K562 (cell line): ENCODE measurements around the gene TMPRSS9. TPM values are rescaled to one million over a fixed set of nuclear protein-coding genes. Genes with fewer than 3 reads are reported as not detected.
A peak's percentile ranks its signal among the peaks of the same experiment; 100 is the strongest.

Experiments used
- BRCA1 ChIP-seq, 2 experiments: fragments of 450-650 bp in 1 of 2; sonication (generic) in 1 of 2; formaldehyde crosslinking in 1 of 2; IDR thresholded peaks; 2 replicates each; pipeline versions ENCODE4 v1.5.0 to v1.6.1; 2017 to 2020; ENCODE audit warnings: mild to moderate bottlenecking in 1 of 2, missing genetic modification reagents in 1 of 2
- CREB3L1 ChIP-seq: fragments of 450-650 bp; IDR thresholded peaks from 2 replicates; pipeline ENCODE4 v1.6.1; 2014; ENCODE audit warnings: low read depth, mild to moderate bottlenecking, moderate library complexity, borderline replicate concordance
- CTCF ChIP-seq, 3 experiments: IDR thresholded peaks in 2 of 3; conservative IDR thresholded peaks in 1 of 3; 2 replicates each; pipeline ENCODE4 v1.5.1; 2011 to 2012; ENCODE audit warnings: low read length in 3 of 3, mild to moderate bottlenecking in 3 of 3, control low read depth in 2 of 3, improper control_type of control experiment in 1 of 3, inconsistent platforms in 1 of 3, low read depth in 1 of 3, mixed read lengths in 1 of 3, moderate library complexity in 1 of 3; ENCODE audit not compliant: insufficient read depth in 2 of 3
- ELF1 ChIP-seq: fragments of 200-800 bp; sonication (Bioruptor generic); IDR thresholded peaks from 2 replicates; pipeline ENCODE4 v1.6.1; 2016; ENCODE audit warnings: missing genetic modification characterization, missing compliant biosample characterization
- ETS1 ChIP-seq: conservative IDR thresholded peaks from 2 replicates; pipeline ENCODE4 v1.6.1; 2011; ENCODE audit warnings: low read depth, mild to moderate bottlenecking, low read length; ENCODE audit not compliant: control insufficient read depth
- NFIC ChIP-seq: fragments of 450-650 bp; IDR thresholded peaks from 2 replicates; pipeline ENCODE4 v1.6.1; 2017; ENCODE audit warnings: mild to moderate bottlenecking, inconsistent platforms
- PBX2 ChIP-seq, 2 experiments: IDR thresholded peaks in 1 of 2; conservative IDR thresholded peaks in 1 of 2; 2 replicates each; pipeline ENCODE4 v1.6.1; 2016; ENCODE audit warnings: low read depth in 2 of 2, mild to moderate bottlenecking in 1 of 2, missing compliant biosample characterization in 1 of 2, missing genetic modification characterization in 1 of 2, moderate library complexity in 1 of 2
- POLR2A ChIP-seq: fragments of 450-650 bp; conservative IDR thresholded peaks from 2 replicates; pipeline ENCODE4 v1.6.1; 2016
- POLR2H ChIP-seq: IDR thresholded peaks from 2 replicates; pipeline ENCODE4 v1.6.1; 2016; ENCODE audit warnings: missing genetic modification characterization, low read depth, mild to moderate bottlenecking, control low read depth, missing compliant biosample characterization, moderate library complexity
- POU5F1 ChIP-seq: fragments of 150-350 bp; IDR thresholded peaks from 2 replicates; pipeline ENCODE4 v1.6.1; 2014; ENCODE audit warnings: borderline replicate concordance, low read length, low read depth, mild to moderate bottlenecking; ENCODE audit not compliant: partially characterized antibody
- RAD21 ChIP-seq, 2 experiments: fragments of 250-450 bp in 1 of 2; fragments of 450-650 bp in 1 of 2; sonication (Bioruptor Pico) in 1 of 2; formaldehyde crosslinking in 1 of 2; IDR thresholded peaks in 1 of 2; conservative IDR thresholded peaks in 1 of 2; 2 replicates each; pipeline versions ENCODE4 v1.4.0 to v1.8.0; 2020 to 2022; ENCODE audit warnings: mild to moderate bottlenecking in 2 of 2, moderate library complexity in 1 of 2
- SNRNP70 ChIP-seq: fragments of 200-400 bp; formaldehyde crosslinking; optimal IDR thresholded peaks from 2 replicates; pipeline ENCODE3; 2017; ENCODE audit warnings: low read depth, low read length
- TFAP4 ChIP-seq: sonication (generic); formaldehyde crosslinking; IDR thresholded peaks from 2 replicates; pipeline ENCODE4 v1.8.0; 2022; ENCODE audit warnings: missing genetic modification reagents, mild to moderate bottlenecking, moderate library complexity, borderline replicate concordance
- ZNF134 ChIP-seq: fragments of 250-450 bp; sonication (Bioruptor Pico); conservative IDR thresholded peaks from 2 replicates; pipeline ENCODE4 v1.4.0; 2020
- ZNF780A ChIP-seq: fragments of 250-450 bp; sonication (Bioruptor Pico); IDR thresholded peaks from 2 replicates; pipeline ENCODE4 v1.5.0; 2021; ENCODE audit warnings: mild to moderate bottlenecking
- polyA plus RNA-seq, 8 experiments: library from polyadenylated mRNA; depleted of rRNA in 4 of 8; stranded (reverse) in 5 of 8; unstranded in 3 of 8; fragments of >200 nt; fragmentation: Nextera tagmentation in 2 of 8; fragmentation: Illumina TruSeq in 1 of 8; extraction: Ambion mirVana in 2 of 8; extraction: Trizol in 1 of 8; gene quantifications; 2 replicates each; pipeline versions ENCODE4 v1.2.1 to v1.2.3, GENCODE V29; 2011 to 2014; ENCODE audit warnings: inconsistent platforms in 1 of 8, missing spikeins in 1 of 8
- total RNA-seq, 7 experiments: library from RNA; depleted of rRNA in 6 of 7; stranded (reverse); fragments of >200 nt in 6 of 7; fragmentation: Illumina TruSeq in 2 of 7; extraction: Trizol in 2 of 7; gene quantifications; 2 replicates each; pipeline versions ENCODE4 v1.2.1 to v1.2.3, GENCODE V29; 2011 to 2021; ENCODE audit warnings: low replicate concordance in 1 of 7

The TMPRSS9 gene
- total and polyA plus RNA-seq, 9 of the 15 experiments (the other 6 are each of a cell fraction or from before 2014, with no cell fraction given), result 0.01 to 0.03 TPM; not detected in 7

GRCh38 chr19:2328401-2329148 lies 31.5 kb upstream of the TMPRSS9 start, which contains the start of the genes LSM7 and SPPL2B (continued):
- TF ChIP-seq POU5F1 (peak; percentile 93), ZNF780A (CRISPR knock-in tag) (no peak), BRCA1 (IDR thresholded peaks at IDR 0.05) (no peak), BRCA1 (CRISPR knock-in tag; IDR thresholded peaks at IDR 0.05) (no peak), RAD21 (CRISPR knock-in tag; conservative IDR thresholded peaks at IDR 0.05 in 1 of 2, IDR thresholded peaks at IDR 0.05 in 1 of 2) (peak in 1 of 2 experiments; percentile 3; a peak in 1 of 4 replicates), SNRNP70 (no peak), POLR2A (peak; percentile 91), ETS1 (peak; percentile 44), CTCF (IDR thresholded peaks at IDR 0.05 in 2 of 3, conservative IDR thresholded peaks at IDR 0.05 in 1 of 3; ENCODE audit: insufficient read depth in 2 of 3, low read depth in 1 of 3, low read length in 3 of 3) (no peak), PBX2 (CRISPR knock-in tag; IDR thresholded peaks at IDR 0.05; ENCODE audit: low read depth) (no peak), PBX2 (tag; conservative IDR thresholded peaks at IDR 0.05; ENCODE audit: low read depth) (no peak), POLR2H (tag) (no peak), ZNF134 (CRISPR knock-in tag) (no peak), ELF1 (no peak), CREB3L1 (peak; percentile 78; the same call in 1 of the 2 replicates), NFIC (no peak; the same call in 1 of the 2 replicates), TFAP4 (peak; percentile 76; the same call in 1 of the 2 replicates)
